Hematopoietic multipotent progenitor cell treated with erythropoietin and hydrocortisone succinate and interleukin-3 and kit ligand, for 15 days (in vitro differentiated cells): ENCODE data around the gene ASB1.
"Not testable (repeated sequence)": the region's sequence is repeated elsewhere in the genome, so short reads cannot be mapped to it uniquely, and the experiment has no call there.

Source experiments
- DNase-seq: peaks from one replicate; pipeline ENCODE4 v3.0.0-alpha.2; 2015; ENCODE audit warnings: low spot score

ASB1 gene

DNA sequence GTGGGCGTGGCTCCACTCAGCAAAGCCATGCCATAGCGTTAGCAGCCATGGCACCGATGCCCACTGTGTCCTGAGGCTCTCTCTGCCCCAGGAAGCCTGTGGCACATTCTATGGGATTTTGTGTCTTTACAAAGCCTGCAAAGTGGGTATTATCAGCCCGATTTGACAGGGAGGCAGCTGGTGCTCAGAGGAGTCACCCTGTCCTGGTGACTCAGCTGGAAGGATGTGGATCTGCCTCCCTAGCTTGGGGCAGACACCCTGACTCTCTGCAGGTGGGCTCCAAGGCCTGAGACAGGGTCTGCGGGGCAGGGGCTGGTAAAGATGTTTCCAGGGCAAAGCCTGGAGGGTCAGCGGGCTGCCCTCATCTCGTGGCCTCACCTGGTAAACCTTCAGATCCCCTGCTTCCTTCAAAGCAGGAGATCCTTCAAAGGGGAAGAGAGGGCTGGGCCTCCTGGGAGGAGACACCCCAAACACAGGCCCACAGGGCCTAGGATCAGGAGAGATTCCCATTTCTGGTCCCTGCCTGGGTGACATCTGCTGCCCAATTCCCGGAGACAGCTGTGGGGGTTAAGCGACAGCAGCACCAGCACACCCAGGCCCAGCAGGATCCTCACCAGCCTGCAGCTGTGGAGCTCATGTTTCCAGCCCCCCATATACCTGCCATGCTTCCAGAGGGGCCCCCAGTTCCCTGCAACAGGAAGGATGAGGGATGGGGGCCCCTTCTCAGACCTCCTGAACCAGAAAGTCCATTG is 3.0 kb upstream of the ASB1 start:
- peak; percentile 75 for DNase-seq

DNA sequence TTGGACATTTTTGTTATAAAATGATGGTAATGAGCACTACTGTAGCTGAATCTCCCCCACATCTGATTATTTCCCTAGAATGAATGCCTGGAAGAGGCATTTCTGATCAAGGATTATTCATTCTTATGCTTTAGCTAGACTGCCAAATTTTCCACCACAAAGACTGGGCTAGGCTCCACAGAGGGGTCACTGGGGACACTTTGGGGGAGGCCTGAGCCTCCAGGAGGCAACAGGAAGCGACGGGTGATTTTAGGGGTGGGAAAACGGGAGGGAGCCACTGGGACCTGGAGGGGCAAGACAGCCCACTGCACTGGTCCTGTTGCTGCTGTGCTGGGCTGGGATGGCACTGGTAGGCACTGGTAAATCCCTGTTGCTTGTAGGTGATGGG is 2.4 kb upstream of the ASB1 start:
- no peak for DNase-seq

DNA sequence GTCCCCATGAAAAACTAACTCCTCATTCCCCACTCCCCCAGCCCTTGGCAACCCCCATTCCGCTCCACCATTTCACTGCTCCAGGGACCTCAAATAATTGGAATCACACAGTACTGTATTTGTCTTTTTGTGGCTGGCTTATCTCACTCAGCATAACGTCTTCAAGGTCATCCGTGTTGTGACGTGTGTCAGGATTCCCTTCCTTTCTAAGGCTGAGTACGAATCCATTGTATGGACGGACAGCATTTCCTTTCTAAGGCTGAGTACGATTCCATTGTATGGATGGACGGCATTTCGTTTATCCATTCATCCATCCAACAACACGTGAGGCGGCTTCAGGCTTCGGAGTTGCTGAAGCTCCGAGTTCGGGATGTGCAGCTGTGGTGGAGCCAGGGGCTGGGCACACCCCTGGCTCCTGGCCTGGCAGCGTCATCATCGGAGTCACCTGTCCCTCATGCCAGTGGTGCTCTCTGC is 1.2 kb upstream of the ASB1 start:
- DNase-seq, result no peak

DNA sequence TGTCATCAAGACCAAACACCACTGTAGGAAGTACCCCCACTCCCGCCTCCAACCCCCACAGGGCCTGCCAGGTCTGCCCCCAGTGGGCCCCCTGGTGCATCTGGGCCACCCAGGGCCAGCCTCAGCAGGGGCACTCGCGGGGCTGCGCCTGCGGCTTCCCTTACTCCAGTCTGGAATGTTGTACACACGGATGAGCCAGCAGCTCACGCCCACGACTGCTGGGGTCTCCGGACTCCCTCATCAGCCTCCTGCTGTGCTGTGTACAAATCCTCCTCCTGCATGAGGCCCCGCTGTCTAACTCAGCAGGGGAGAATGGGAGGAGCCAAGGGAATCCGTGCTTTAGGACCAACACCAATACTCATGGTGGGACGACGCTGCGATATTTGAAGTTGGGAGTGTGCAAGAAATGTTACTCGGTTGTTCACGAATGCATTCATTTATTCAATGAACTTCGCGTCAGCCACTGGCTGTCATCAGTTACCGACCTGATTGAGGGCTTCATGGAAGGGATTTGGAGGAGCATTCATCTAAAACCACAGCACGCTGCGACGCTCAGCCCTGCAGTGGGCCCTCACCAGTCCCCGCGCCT is 654 bp upstream of the ASB1 start:
- DNase-seq, result no peak

DNA sequence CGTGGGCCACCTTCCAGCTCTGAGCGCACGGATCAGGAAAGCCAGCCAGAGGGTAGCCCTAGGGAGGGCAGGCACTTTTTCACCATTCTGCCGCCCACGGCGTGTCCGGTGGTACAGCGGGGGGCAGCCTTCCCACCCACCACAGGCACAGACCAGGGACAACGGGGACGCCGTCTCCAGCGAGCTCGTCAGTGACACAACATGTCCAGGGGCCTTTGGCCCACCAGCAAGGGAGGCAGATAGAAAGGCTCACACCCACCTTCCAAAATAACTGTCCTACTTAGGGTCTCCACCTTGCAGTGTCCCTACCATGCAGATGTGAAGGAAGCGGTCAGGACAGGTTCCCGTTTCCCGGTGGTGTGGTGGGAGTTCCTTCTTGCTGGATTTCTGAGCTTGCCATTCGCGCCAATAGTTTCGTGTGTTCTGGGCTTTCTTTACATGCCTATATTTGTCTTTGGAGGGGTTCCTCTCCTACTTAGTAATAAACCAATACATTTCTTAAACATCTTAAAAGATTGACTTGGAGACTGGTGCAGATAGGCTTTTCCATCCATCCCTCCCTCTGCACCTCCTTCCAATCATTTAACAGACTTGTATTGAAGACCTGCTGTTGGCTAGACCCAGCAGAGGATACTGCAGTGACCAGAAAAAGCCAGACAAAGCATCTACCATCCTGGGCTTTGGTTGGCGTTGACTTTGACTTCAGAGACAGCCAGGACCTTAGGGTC is 872 bp downstream of the ASB1 start:
- no peak for DNase-seq

DNA sequence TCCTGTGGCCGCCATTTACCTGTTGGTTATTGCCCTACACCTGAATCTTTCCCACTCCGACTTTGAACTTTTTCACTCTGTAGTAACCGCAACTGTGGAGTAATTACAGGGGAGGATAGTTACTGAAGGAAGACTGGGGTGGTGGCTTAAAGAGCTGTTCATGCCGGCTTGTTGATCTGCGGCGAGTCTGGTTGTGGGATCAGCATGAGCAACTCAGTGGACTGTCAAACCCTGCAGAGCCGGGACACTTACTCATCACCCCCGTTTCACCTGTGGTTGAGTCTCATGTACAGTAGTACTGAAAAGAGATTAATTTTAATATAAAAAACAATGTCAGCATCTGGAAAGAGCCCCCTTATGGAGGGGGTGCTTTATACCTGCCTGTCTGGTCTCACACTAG is 2.1 kb downstream of the ASB1 start:
- no peak for DNase-seq

- no peak for DNase-seq
Measured at GRCh38 chr2:238430781-238431180, 4.1 kb downstream of the ASB1 start.

DNA sequence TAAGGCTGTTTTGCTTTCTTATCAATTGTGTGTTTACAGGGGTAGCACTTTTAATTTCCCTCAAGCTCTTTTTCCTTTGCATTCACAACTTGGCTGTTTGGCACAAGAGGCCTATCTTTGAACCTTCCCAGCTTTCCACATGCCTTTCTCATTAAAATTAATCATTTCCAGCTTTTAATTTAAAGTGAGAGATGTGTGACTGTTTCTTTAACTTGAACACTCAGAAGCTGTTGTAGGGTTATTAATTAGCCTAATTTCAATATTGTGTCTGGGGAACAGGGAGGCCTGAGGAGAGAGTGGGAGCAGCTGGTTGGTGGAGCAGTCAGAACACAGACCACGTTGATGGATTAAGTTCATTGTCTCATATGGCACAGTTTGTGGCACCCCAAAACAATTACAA is 4.7 kb downstream of the ASB1 start:
- no peak for DNase-seq

GRCh38 chr2:238433300-238433915 is 6.7 kb downstream of the ASB1 start:
- DNase-seq, result no peak

DNA sequence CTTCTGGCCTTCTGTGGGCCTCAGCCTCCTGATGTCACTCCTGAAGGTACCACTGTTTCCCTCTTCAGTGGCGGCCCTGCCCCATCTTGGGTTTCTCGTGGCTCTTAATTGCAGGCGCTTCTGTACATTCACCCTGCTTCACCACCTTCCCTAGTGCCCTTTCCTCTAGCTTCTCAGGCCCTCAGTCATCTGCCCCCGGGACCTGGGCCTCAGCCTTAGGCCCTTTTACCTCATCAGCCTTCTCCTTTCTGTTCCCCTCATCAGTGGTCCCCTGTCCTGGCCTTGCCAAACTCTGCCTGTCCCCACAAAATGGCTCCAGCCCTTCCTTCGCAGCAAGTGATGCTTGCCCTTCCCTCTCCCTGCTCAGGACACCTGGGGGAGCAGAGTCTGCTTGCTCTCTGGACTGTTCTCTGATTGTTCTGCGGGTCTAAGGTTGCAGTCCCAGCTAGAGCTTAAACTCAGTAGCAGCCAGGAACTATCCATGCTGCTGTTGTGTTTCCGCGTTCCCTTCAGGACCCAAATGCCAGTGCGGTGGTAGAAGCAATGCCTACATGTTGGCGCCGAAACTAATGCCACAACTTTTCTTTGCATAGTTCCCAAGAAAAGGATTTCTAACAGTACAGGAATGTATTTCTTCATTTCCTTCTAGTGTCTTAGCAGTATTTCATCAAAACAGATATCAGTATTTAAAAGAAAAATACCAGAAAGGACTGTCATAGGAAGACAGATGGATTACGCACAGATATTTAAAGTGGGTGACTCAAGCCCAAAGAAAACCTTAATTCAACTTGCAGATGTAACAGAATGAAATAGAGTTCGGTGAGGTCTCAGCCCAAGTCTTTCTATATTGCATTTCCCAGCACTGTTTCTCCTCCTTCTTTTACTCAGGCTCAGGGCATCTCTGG is 7.5 kb downstream of the ASB1 start:
- no peak for DNase-seq

DNA sequence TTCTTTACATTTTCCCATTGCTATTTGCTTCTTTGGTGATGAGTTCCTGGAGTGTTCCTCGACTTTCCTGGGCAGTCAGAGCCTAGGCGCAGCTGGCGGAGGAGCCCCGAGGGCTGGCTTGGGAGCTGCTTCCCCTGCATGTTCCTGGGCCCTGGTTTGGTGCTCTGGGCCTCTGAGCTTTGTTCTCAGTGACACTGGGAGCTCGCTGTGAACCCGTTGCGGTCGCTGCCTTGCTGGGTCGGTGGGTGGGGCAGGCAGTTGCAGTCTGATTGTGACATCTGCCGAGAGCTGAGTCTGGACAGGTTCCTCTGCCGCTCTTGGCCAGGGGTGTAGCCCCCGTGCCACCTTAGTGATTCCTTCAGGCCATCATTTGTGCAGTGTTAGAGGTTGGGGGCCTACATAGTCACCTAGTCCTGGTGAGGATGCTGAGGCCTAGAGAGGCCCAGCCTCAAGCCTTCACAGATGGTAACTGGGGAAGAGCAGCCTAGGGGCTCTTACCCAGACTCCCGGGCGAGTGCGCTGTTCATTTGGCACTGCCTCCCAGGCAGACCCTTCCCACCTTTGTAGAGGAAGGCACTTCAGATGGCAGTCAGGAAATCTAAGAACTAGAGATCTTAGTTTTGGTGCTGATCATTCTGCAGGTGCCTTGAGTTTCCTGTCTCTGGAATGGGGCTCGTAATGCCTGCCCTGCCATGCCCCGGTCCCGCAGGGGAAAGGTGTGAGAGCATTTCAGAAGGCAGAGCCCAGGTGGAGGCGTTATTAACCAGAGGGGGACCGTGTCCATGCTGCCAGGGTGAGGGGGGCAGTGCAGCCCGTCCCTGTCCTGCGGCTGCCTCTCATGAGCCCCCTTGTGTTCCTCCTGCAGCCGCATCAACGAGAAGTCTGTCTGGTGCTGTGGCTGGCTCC is 8.4 kb downstream of the ASB1 start:
- DNase-seq, result no peak

GRCh38 chr2:238435752-238436096 is 9.0 kb downstream of the ASB1 start:
- DNase-seq, result no peak

GRCh38 chr2:238438856-238439849 is 12.4 kb downstream of the ASB1 start:
- no peak for DNase-seq

- no peak for DNase-seq
Measured at GRCh38 chr2:238439917-238440316, 13.2 kb downstream of the ASB1 start.

GRCh38 chr2:238440331-238440730 is 13.6 kb downstream of the ASB1 start:
- no peak for DNase-seq

DNA sequence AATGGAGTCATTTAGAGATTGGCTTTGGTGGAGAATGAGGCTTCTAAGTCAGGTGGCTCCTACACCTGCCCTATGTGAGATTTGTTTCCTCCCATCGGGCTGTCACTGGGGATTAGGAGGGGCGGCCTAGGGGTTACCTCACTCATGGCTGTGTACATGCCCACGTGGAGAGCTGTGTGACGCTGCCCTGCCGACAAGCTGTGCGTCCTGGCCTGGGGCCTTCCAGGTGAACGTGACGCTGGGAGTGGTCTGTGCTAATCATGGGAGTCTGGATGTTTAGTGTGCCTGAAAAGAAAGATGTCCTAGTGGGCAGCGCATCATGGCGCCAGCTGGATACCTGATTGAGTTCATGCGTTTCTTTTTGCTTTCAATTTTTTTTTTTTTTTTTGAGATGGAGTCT is 14.0 kb downstream of the ASB1 start:
- no peak for DNase-seq

DNA sequence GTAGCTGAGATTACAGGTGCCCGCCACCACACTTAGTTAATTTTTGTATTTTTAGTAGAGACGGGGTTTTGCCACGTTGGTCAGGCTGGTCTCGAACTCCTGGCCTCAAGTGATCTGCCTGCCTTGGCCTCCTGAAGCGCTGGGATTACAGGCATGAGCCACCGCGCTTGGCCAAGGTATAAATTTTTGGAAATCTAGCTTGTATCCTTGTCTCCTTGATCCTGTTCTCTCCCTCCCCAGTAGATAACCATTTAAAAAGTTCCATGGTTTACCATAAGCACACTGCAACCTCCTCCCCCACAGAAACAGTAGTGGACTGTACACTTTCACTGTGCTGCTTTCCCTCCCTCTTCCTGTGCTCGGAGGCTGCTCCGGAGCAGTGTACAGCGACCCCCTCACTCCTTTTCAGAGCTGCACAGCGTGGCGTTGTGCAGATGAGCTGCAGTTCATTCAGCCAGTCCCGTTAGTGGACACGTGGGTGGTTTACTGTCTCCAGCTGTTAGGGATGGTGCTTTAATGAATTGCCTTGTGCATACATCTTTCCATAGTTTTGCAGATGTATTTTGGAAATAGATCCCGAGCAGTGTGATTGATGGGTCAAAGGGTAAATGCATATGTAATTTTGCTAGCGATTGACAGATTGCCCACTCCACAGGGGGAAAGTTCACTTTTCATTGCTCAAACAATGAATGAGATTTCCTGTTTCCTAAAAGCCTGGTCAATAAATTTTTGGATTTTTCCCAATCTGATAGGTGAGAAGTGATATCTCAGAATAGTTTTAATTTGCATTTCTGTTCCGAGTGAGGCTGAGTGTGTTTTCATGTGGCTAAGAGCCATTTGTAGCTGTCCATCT is 14.8 kb downstream of the ASB1 start:
- no peak for DNase-seq

GRCh38 chr2:238442257-238442656 is 15.5 kb downstream of the ASB1 start:
- DNase-seq, result not testable (repeated sequence)

GRCh38 chr2:238444242-238444641 is 17.5 kb downstream of the ASB1 start:
- no peak for DNase-seq
